ENCODE data around the gene TOB2.

GRCh38 chr22:41478891-41479521 lies 32.4 kb upstream of the TOB2 start:
- TF ChIP-seq CTCF (IDR thresholded peaks at IDR 0.05; ENCODE audit: insufficient read depth, low read length, poor library complexity, severe bottlenecking) (no peak), EZH2phosphoT487 (conservative IDR thresholded peaks at IDR 0.05; ENCODE audit: low read length) (no peak)
